ENCODE data around the gene SREK1IP1. TPM values are rescaled to one million over a fixed set of nuclear protein-coding genes. Genes with fewer than 3 reads are reported as not detected.

SREK1IP1 gene
- total and polyA plus RNA-seq, 11 donors, result 4.1 to 20.7 (median 11.1) TPM

GRCh38 chr5:64690417-64691151, 77.9 kb downstream of the SREK1IP1 start, which contains the start of gene SHISAL2B:
TSS of gene SHISAL2B (plus strand) at chr5:64690503. CDS start at chr5:64690624, 121 bp downstream.
- ATAC-seq, result peak in 1 of 4 donors; percentile 33
- TF ChIP-seq POLR2A (IDR thresholded peaks at IDR 0.05), result no peak
- no peak for TF ChIP-seq CTCF (IDR thresholded peaks at IDR 0.05)
- DNase-seq, result no peak

GRCh38 chr5:64690104-64690416, 78.4 kb downstream of the SREK1IP1 start:
- H3K27ac ChIP-seq, result no peak overlapping the region
- peak overlapping the region in 11 of 12 donors; percentile 20 to 46 (median 34) for H3K4me3 ChIP-seq
- intact Hi-C loops (cut with DNase I), result no loop called here
- no peaks in the 10 kb centered on the region for H3K36me3 ChIP-seq
- DNase-seq, result no peak
- H3K27me3 ChIP-seq, result peaks cover 2 to 61% (median 20%) of the 10 kb centered on the region in 9 donors
- H3K9me3 ChIP-seq, result no peaks in the 10 kb centered on the region
- WGBS, 4 donors, result 1 to 2% (median 1%) methylated on average over 9 of the region's 9 CpGs
- no peak for ATAC-seq
- no peak for TF ChIP-seq POLR2A (IDR thresholded peaks at IDR 0.05)
- no peak for TF ChIP-seq CTCF (IDR thresholded peaks at IDR 0.05)
- H3K4me1 ChIP-seq, result peaks cover 0 to 13% (median 1%) of the 10 kb centered on the region in 12 donors

More at GRCh38 chr5:64690417-64691151, 77.9 kb downstream of the SREK1IP1 start, which contains the start of gene SHISAL2B:
- intact Hi-C loops (cut with DNase I), result no loop called here
- Histone ChIP-seq H3K9me3 (peaks cover 0 to under 1% (median 0%) of the 10 kb centered on the region in 12 donors), H3K36me3 (no peaks in the 10 kb centered on the region), H3K4me1 (peaks cover 0 to 13% (median 1%) of the 10 kb centered on the region in 12 donors), H3K4me3 (peak within 1 kb of the TSS; percentile 12 to 46 (median 34)), H3K27me3 (peaks cover 2 to 61% (median 20%) of the 10 kb centered on the region in 9 donors), H3K27ac (no peak within 1 kb of the TSS)
- 1% methylated on average over 46 to 71 of the region's 71 CpGs for WGBS, 4 donors

- Histone ChIP-seq H3K4me3 (no peak overlapping the region), H3K27me3 (peaks cover 2 to 60% (median 20%) of the 10 kb centered on the region in 9 donors), H3K27ac (no peak overlapping the region), H3K9me3 (no peaks in the 10 kb centered on the region), H3K4me1 (peaks cover 0 to 13% (median 1%) of the 10 kb centered on the region in 12 donors), H3K36me3 (no peaks in the 10 kb centered on the region)
- no peak for TF ChIP-seq CTCF (IDR thresholded peaks at IDR 0.05)
- no peak for TF ChIP-seq POLR2A (IDR thresholded peaks at IDR 0.05)
- no peak for DNase-seq
- intact Hi-C loops (cut with DNase I), result no loop called here
- 35 to 58% (median 44%) methylated on average over 3 of the region's 3 CpGs for WGBS, 4 donors
- ATAC-seq, result no peak
Measured at GRCh38 chr5:64688965-64689364, 79.5 kb downstream of the SREK1IP1 start.

GRCh38 chr5:64688391-64688790, 80.1 kb downstream of the SREK1IP1 start:
- TF ChIP-seq CTCF (IDR thresholded peaks at IDR 0.05), result no peak
- no peak for TF ChIP-seq POLR2A (IDR thresholded peaks at IDR 0.05)
- ATAC-seq, result no peak
- Histone ChIP-seq H3K4me1 (peaks cover 0 to 13% (median 1%) of the 10 kb centered on the region in 12 donors), H3K4me3 (no peak overlapping the region), H3K9me3 (no peaks in the 10 kb centered on the region), H3K27me3 (peaks cover 2 to 55% (median 20%) of the 10 kb centered on the region in 9 donors), H3K27ac (no peak overlapping the region), H3K36me3 (no peaks in the 10 kb centered on the region)
- no peak for DNase-seq
- intact Hi-C loops (cut with DNase I), result no loop called here
- WGBS, 4 donors, result 74 to 84% (median 77%) methylated on average over 3 of the region's 3 CpGs
